HEK293 (cell line): ENCODE data around the gene EHMT1.

ENCODE experiments used
- KLF1 ChIP-seq: fragments of 450-650 bp; formaldehyde crosslinking; IDR thresholded peaks from 2 replicates; pipeline ENCODE4 v1.5.1; 2016; ENCODE audit warnings: missing biosample characterization, missing genetic modification characterization
- ZNF140 ChIP-seq: fragments of 450-650 bp; formaldehyde crosslinking; IDR thresholded peaks from 2 replicates; pipeline ENCODE4 v1.5.1; 2016; ENCODE audit warnings: missing biosample characterization, missing genetic modification characterization
- ZNF366 ChIP-seq: fragments of 450-650 bp; formaldehyde crosslinking; conservative IDR thresholded peaks from 2 replicates; pipeline ENCODE4 v1.5.1; 2016; ENCODE audit warnings: missing biosample characterization, missing genetic modification characterization
- ZNF423 ChIP-seq: fragments of 450-650 bp; formaldehyde crosslinking; IDR thresholded peaks from 2 replicates; pipeline ENCODE4 v1.5.1; 2016; ENCODE audit warnings: missing biosample characterization, missing genetic modification characterization
- ZNF677 ChIP-seq: fragments of 450-650 bp; IDR thresholded peaks from 2 replicates; pipeline ENCODE4 v1.5.0; 2018; ENCODE audit warnings: missing biosample characterization, mild to moderate bottlenecking, missing genetic modification characterization, moderate library complexity
- ZNF768 ChIP-seq: fragments of 450-650 bp; formaldehyde crosslinking; IDR thresholded peaks from 2 replicates; pipeline ENCODE4 v1.5.1; 2018; ENCODE audit warnings: missing biosample characterization, mild to moderate bottlenecking, missing genetic modification characterization
- ZNF830 ChIP-seq: fragments of 450-650 bp; IDR thresholded peaks from 2 replicates; pipeline ENCODE4 v1.5.0; 2018; ENCODE audit warnings: missing biosample characterization, missing genetic modification characterization, low read depth, mild to moderate bottlenecking, moderate library complexity
- TF ChIP-seq, protein P1 (sequence below): fragments of 450-650 bp; formaldehyde crosslinking; IDR thresholded peaks from 2 replicates; pipeline ENCODE4 v1.5.1; 2016; ENCODE audit warnings: missing biosample characterization, missing genetic modification characterization
- TF ChIP-seq, protein P2 (sequence below): fragments of 450-650 bp; formaldehyde crosslinking; IDR thresholded peaks from 2 replicates; pipeline ENCODE4 v1.5.1; 2016; ENCODE audit warnings: missing biosample characterization, missing genetic modification characterization
- TF ChIP-seq, protein P3 (sequence below): fragments of 450-650 bp; formaldehyde crosslinking; IDR thresholded peaks from 2 replicates; pipeline ENCODE4 v1.5.1; 2016; ENCODE audit warnings: missing biosample characterization, missing genetic modification characterization, low read depth
- TF ChIP-seq, protein P4 (sequence below): fragments of 450-650 bp; formaldehyde crosslinking; IDR thresholded peaks from 2 replicates; pipeline ENCODE4 v1.5.1; 2016; ENCODE audit warnings: missing biosample characterization, missing genetic modification characterization

DNA sequence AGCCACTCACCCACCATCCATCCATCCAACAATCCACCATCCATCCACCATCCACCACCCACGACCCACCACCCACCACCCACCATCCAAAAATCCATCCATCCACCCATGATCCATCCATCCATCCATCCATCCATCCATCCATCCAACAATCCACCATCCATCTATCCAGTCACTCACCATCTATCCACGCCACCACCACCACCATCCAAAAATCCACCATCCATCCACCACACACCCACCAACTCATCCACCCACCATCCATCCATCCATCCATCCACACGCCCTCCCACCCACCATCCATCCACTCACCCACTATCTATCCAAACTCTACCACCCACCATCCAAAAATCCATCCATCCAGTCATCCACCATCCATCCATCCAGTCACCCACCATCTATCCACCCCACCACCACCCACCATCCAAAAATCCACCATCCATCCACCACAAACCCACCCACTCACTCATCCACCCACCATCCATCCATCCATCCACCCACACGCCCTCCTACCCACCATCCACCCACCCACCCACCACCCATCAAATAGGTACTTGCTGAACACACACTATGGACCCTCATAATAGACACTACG lies 49.1 kb upstream of the EHMT1 start:
- TF ChIP-seq, protein P1, sequence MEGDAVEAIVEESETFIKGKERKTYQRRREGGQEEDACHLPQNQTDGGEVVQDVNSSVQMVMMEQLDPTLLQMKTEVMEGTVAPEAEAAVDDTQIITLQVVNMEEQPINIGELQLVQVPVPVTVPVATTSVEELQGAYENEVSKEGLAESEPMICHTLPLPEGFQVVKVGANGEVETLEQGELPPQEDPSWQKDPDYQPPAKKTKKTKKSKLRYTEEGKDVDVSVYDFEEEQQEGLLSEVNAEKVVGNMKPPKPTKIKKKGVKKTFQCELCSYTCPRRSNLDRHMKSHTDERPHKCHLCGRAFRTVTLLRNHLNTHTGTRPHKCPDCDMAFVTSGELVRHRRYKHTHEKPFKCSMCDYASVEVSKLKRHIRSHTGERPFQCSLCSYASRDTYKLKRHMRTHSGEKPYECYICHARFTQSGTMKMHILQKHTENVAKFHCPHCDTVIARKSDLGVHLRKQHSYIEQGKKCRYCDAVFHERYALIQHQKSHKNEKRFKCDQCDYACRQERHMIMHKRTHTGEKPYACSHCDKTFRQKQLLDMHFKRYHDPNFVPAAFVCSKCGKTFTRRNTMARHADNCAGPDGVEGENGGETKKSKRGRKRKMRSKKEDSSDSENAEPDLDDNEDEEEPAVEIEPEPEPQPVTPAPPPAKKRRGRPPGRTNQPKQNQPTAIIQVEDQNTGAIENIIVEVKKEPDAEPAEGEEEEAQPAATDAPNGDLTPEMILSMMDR: no peak
- TF ChIP-seq, protein P2, sequence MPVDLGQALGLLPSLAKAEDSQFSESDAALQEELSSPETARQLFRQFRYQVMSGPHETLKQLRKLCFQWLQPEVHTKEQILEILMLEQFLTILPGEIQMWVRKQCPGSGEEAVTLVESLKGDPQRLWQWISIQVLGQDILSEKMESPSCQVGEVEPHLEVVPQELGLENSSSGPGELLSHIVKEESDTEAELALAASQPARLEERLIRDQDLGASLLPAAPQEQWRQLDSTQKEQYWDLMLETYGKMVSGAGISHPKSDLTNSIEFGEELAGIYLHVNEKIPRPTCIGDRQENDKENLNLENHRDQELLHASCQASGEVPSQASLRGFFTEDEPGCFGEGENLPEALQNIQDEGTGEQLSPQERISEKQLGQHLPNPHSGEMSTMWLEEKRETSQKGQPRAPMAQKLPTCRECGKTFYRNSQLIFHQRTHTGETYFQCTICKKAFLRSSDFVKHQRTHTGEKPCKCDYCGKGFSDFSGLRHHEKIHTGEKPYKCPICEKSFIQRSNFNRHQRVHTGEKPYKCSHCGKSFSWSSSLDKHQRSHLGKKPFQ: no peak
- TF ChIP-seq ZNF677 (tag by site-specific recombination) (no peak), ZNF423 (no peak), ZNF140 (tag by site-specific recombination) (no peak), ZNF830 (tag by site-specific recombination) (no peak), ZNF366 (tag by site-specific recombination) (peak; percentile 90), KLF1 (tag by site-specific recombination) (no peak), ZNF768 (tag by site-specific recombination) (no peak)
- TF ChIP-seq, protein P3, sequence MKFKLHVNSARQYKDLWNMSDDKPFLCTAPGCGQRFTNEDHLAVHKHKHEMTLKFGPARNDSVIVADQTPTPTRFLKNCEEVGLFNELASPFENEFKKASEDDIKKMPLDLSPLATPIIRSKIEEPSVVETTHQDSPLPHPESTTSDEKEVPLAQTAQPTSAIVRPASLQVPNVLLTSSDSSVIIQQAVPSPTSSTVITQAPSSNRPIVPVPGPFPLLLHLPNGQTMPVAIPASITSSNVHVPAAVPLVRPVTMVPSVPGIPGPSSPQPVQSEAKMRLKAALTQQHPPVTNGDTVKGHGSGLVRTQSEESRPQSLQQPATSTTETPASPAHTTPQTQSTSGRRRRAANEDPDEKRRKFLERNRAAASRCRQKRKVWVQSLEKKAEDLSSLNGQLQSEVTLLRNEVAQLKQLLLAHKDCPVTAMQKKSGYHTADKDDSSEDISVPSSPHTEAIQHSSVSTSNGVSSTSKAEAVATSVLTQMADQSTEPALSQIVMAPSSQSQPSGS: no peak
- TF ChIP-seq, protein P4, sequence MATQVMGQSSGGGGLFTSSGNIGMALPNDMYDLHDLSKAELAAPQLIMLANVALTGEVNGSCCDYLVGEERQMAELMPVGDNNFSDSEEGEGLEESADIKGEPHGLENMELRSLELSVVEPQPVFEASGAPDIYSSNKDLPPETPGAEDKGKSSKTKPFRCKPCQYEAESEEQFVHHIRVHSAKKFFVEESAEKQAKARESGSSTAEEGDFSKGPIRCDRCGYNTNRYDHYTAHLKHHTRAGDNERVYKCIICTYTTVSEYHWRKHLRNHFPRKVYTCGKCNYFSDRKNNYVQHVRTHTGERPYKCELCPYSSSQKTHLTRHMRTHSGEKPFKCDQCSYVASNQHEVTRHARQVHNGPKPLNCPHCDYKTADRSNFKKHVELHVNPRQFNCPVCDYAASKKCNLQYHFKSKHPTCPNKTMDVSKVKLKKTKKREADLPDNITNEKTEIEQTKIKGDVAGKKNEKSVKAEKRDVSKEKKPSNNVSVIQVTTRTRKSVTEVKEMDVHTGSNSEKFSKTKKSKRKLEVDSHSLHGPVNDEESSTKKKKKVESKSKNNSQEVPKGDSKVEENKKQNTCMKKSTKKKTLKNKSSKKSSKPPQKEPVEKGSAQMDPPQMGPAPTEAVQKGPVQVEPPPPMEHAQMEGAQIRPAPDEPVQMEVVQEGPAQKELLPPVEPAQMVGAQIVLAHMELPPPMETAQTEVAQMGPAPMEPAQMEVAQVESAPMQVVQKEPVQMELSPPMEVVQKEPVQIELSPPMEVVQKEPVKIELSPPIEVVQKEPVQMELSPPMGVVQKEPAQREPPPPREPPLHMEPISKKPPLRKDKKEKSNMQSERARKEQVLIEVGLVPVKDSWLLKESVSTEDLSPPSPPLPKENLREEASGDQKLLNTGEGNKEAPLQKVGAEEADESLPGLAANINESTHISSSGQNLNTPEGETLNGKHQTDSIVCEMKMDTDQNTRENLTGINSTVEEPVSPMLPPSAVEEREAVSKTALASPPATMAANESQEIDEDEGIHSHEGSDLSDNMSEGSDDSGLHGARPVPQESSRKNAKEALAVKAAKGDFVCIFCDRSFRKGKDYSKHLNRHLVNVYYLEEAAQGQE (tag by site-specific recombination): no peak
